Measurements from ENCODE around the gene KDM5B. TPM values are rescaled to one million over a fixed set of nuclear protein-coding genes. Genes with fewer than 3 reads are reported as not detected.
A peak's percentile ranks its signal among the peaks of the same experiment; 100 is the strongest.

Gene KDM5B
- total RNA-seq, result 100 to 1,000 TPM in 1 of 2 donors, 10 to 100 TPM in 1; 48.2 to 110 TPM

GRCh38 chr1:202807926-202808757 lies at the start of gene KDM5B:
Gene KDM5B, minus strand, starts transcription at chr1:202808421. Its CDS starts 116 bp downstream, at chr1:202808305.
- intact Hi-C loops (cut with DNase I), result no loop called here
- no peaks in the 10 kb centered on the region for H3K4me1 ChIP-seq (replicated peaks)
- no peaks in the 10 kb centered on the region for H3K9me3 ChIP-seq
- WGBS, result under 1% methylated on average over 83 of the region's 84 CpGs
- no peaks in the 10 kb centered on the region for H3K27me3 ChIP-seq (replicated peaks; ENCODE audit: insufficient read depth)
- peak; percentile 90 for TF ChIP-seq POLR2A (IDR thresholded peaks at IDR 0.05)
- TF ChIP-seq POLR2AphosphoS5 (IDR thresholded peaks at IDR 0.05), result peak; percentile 84
- TF ChIP-seq CTCF (IDR thresholded peaks at IDR 0.05), result no peak
- H3K4me3 ChIP-seq, result peak within 1 kb of the TSS; percentile 88 to 99
- peak within 1 kb of the TSS; percentile 93 to 95 for H3K27ac ChIP-seq
- peak; percentile 75 for DNase-seq (ENCODE audit: low spot score)
- no peaks in the 10 kb centered on the region for H3K36me3 ChIP-seq

- Histone ChIP-seq H3K4me3 (no peak overlapping the region), H3K27me3 (replicated peaks; ENCODE audit: insufficient read depth) (no peaks in the 10 kb centered on the region), H3K9me3 (no peaks in the 10 kb centered on the region), H3K36me3 (no peaks in the 10 kb centered on the region), H3K27ac (no peak overlapping the region), H3K4me1 (replicated peaks) (peaks cover 4% of the 10 kb centered on the region)
- intact Hi-C loops (cut with DNase I), result no loop called here
- TF ChIP-seq POLR2AphosphoS5 (IDR thresholded peaks at IDR 0.05) (no peak), POLR2A (IDR thresholded peaks at IDR 0.05) (no peak), CTCF (IDR thresholded peaks at IDR 0.05) (no peak)
- WGBS, result 73% methylated on average over 4 of the region's 4 CpGs
- DNase-seq (ENCODE audit: low spot score), result no peak
These were observed 49.0 kb upstream of the KDM5B start for GRCh38 chr1:202857136-202857610.

GRCh38 chr1:202856014-202856413 lies 47.8 kb upstream of the KDM5B start:
- intact Hi-C loops (cut with DNase I), result no loop called here
- H3K9me3 ChIP-seq, result no peaks in the 10 kb centered on the region

GRCh38 chr1:202854787-202855186 lies 46.6 kb upstream of the KDM5B start:
- no peaks in the 10 kb centered on the region for H3K36me3 ChIP-seq
- WGBS, result 92% methylated on average over 8 of the region's 8 CpGs
- no peak overlapping the region for H3K4me3 ChIP-seq
- H3K9me3 ChIP-seq, result no peaks in the 10 kb centered on the region
- DNase-seq (ENCODE audit: low spot score), result no peak
- intact Hi-C loops (cut with DNase I), result no loop called here
- H3K27me3 ChIP-seq (replicated peaks; ENCODE audit: insufficient read depth), result no peaks in the 10 kb centered on the region
- TF ChIP-seq POLR2AphosphoS5 (IDR thresholded peaks at IDR 0.05), result no peak
- TF ChIP-seq POLR2A (IDR thresholded peaks at IDR 0.05), result no peak
- TF ChIP-seq CTCF (IDR thresholded peaks at IDR 0.05), result no peak
- H3K27ac ChIP-seq, result no peak overlapping the region
- H3K4me1 ChIP-seq (replicated peaks), result no peaks in the 10 kb centered on the region

More at GRCh38 chr1:202856014-202856413, 47.8 kb upstream of the KDM5B start:
- no peak for DNase-seq (ENCODE audit: low spot score)
- WGBS, result 92% methylated on average over 2 of the region's 2 CpGs
- H3K27ac ChIP-seq, result no peak overlapping the region
- no peaks in the 10 kb centered on the region for H3K36me3 ChIP-seq
- TF ChIP-seq POLR2A (IDR thresholded peaks at IDR 0.05), result no peak
- TF ChIP-seq POLR2AphosphoS5 (IDR thresholded peaks at IDR 0.05), result no peak
- TF ChIP-seq CTCF (IDR thresholded peaks at IDR 0.05), result no peak
- no peaks in the 10 kb centered on the region for H3K4me1 ChIP-seq (replicated peaks)
- no peak overlapping the region for H3K4me3 ChIP-seq
- H3K27me3 ChIP-seq (replicated peaks; ENCODE audit: insufficient read depth), result no peaks in the 10 kb centered on the region

Data from prostate gland (tissue), 2 donors.